ENCODE results near the gene VRK1. TPM values are rescaled to one million over a fixed set of nuclear protein-coding genes. Genes with fewer than 3 reads are reported as not detected.

Gene VRK1
- total RNA-seq, 1 experiment from 2014 or later, result 26.5 TPM

DNA sequence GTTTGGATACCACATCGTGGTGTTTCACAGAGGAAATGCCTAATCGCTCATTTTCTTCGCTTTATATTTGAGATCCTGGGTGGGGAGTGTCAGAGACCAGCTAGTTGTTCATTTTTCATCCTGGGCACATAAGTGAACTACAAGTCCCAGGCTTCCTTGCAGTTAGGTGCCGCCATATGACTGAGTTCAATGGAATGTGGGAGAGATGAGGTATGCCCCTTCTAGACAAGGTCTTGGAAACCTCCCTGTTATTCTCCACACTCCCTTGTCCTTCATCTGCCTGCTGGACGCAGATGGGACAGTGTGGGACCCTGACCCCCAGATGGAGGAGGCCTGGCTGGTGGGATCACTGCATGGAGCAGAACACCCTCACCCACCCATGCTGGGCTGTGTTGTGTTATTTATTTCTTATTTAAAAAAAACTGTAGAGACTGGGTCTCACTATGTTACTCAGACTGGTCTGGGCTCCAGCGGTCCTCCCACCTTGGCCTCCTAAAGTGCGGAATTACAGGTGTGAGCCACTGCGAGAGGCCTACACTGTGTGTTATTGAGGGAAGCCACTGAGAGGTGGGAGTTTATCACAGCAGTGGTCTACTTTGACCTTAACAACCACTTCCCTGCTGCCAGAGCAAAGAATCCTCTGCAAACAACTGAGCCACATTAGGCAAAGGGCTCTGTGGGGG, 42.9 kb upstream of the VRK1 start:
- POLR2A ChIA-PET, result no interaction called here
- intact Hi-C loops (cut with micrococcal nuclease; ENCODE audit: unreplicated experiment), result no loop called here
- CTCF ChIA-PET, result no interaction called here

DNA sequence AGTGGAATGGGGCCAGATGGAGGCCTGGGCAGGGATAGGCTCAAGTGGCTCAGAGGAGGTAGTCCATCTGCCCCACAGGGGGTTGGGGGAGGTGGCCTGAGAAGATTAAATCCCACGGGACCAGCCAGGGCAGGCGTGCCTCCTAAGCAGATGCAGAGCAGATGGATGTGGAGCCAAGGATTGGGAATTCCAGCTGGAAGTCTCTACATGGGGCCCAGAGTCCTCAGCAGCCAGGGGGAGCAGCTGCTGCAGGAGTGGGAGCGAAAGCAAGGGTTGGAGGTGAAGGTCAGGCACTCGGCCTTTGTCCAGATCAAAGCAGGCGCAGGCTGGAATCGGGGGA, 42.4 kb upstream of the VRK1 start:
- H3K36me3 ChIP-seq (ENCODE audit: control insufficient read depth, insufficient read depth, low read length), result no peaks in the 10 kb centered on the region
- ATAC-seq (no peak), DNase-seq (ENCODE audit: low read depth, low spot score) (no peak)
- no peaks in the 10 kb centered on the region for H3K9me3 ChIP-seq (ENCODE audit: control insufficient read depth, insufficient read depth, low read depth, low read length)
- CTCF ChIA-PET, result no interaction called here
- H3K4me1 ChIP-seq (ENCODE audit: control insufficient read depth, insufficient read depth, low read length), result no peaks in the 10 kb centered on the region
- intact Hi-C loops (cut with micrococcal nuclease; ENCODE audit: unreplicated experiment) (no loop called here), in situ Hi-C loops (cut with HindIII; ENCODE audit: low pct_unique_long_range_greater_than_20kb, low sequenced_read_pairs) (no loop called here)
- BruUV-seq (replicated peaks), result no TSS peak
- POLR2A ChIA-PET, result no interaction called here
- H3K4me3 ChIP-seq (ENCODE audit: low read depth in 2 of 2, low read length in 2 of 2), result no peak overlapping the region
- H3K27ac ChIP-seq (ENCODE audit: low read length), result no peak overlapping the region
- TF ChIP-seq POLR2AphosphoS5 (IDR thresholded peaks at IDR 0.05; ENCODE audit: low read depth, low read length) (no peak), CTCF (IDR thresholded peaks at IDR 0.05) (no peak), TCF7L2 (IDR thresholded peaks at IDR 0.05; ENCODE audit: low read depth, low read length) (no peak), SIN3A (IDR thresholded peaks at IDR 0.05; ENCODE audit: borderline replicate concordance, insufficient read depth, low read depth, low read length) (no peak)
- TF ChIP-seq, protein P1, sequence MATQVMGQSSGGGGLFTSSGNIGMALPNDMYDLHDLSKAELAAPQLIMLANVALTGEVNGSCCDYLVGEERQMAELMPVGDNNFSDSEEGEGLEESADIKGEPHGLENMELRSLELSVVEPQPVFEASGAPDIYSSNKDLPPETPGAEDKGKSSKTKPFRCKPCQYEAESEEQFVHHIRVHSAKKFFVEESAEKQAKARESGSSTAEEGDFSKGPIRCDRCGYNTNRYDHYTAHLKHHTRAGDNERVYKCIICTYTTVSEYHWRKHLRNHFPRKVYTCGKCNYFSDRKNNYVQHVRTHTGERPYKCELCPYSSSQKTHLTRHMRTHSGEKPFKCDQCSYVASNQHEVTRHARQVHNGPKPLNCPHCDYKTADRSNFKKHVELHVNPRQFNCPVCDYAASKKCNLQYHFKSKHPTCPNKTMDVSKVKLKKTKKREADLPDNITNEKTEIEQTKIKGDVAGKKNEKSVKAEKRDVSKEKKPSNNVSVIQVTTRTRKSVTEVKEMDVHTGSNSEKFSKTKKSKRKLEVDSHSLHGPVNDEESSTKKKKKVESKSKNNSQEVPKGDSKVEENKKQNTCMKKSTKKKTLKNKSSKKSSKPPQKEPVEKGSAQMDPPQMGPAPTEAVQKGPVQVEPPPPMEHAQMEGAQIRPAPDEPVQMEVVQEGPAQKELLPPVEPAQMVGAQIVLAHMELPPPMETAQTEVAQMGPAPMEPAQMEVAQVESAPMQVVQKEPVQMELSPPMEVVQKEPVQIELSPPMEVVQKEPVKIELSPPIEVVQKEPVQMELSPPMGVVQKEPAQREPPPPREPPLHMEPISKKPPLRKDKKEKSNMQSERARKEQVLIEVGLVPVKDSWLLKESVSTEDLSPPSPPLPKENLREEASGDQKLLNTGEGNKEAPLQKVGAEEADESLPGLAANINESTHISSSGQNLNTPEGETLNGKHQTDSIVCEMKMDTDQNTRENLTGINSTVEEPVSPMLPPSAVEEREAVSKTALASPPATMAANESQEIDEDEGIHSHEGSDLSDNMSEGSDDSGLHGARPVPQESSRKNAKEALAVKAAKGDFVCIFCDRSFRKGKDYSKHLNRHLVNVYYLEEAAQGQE (IDR thresholded peaks at IDR 0.05; ENCODE audit: insufficient read depth in 1 of 2, low read depth in 2 of 2, low read length in 1 of 2), result no peak
- H3K27me3 ChIP-seq (ENCODE audit: control insufficient read depth, insufficient read depth, low read length), result peaks cover 3% of the 10 kb centered on the region

More for the DNA sequence above, 42.9 kb upstream of the VRK1 start:
- Histone ChIP-seq H3K4me1 (ENCODE audit: control insufficient read depth, insufficient read depth, low read length) (no peaks in the 10 kb centered on the region), H3K27ac (ENCODE audit: low read length) (no peak overlapping the region), H3K27me3 (ENCODE audit: control insufficient read depth, insufficient read depth, low read length) (peaks cover under 1% of the 10 kb centered on the region), H3K9me3 (ENCODE audit: control insufficient read depth, insufficient read depth, low read depth, low read length) (no peaks in the 10 kb centered on the region), H3K36me3 (ENCODE audit: control insufficient read depth, insufficient read depth, low read length) (no peaks in the 10 kb centered on the region), H3K4me3 (ENCODE audit: low read depth in 2 of 2, low read length in 2 of 2) (no peak overlapping the region)
- TF ChIP-seq CTCF (IDR thresholded peaks at IDR 0.05) (no peak), SIN3A (IDR thresholded peaks at IDR 0.05; ENCODE audit: borderline replicate concordance, insufficient read depth, low read depth, low read length) (no peak), POLR2AphosphoS5 (IDR thresholded peaks at IDR 0.05; ENCODE audit: low read depth, low read length) (no peak), TCF7L2 (IDR thresholded peaks at IDR 0.05; ENCODE audit: low read depth, low read length) (no peak)
- TF ChIP-seq, protein P1 (IDR thresholded peaks at IDR 0.05; ENCODE audit: insufficient read depth in 1 of 2, low read depth in 2 of 2, low read length in 1 of 2), result no peak
- in situ Hi-C loops (cut with HindIII; ENCODE audit: low pct_unique_long_range_greater_than_20kb, low sequenced_read_pairs), result no loop called here
- ATAC-seq (no peak), DNase-seq (ENCODE audit: low read depth, low spot score) (no peak)
- BruUV-seq (replicated peaks), result no TSS peak

All from Panc1 (cell line).